Measurements from ENCODE around the gene LDLRAP1. TPM values are rescaled to one million over a fixed set of nuclear protein-coding genes. Genes with fewer than 3 reads are reported as not detected.

The LDLRAP1 gene
- total RNA-seq, 1 experiment from 2014 or later = 14.5 TPM

Other genes starting within 250 kb of the LDLRAP1 start
- 79.3 and 86.3 TPM in 2 replicates for gene TMEM50A, start 205.3 kb upstream of the LDLRAP1 start, total RNA-seq (2022)
- gene RHCE, start 122.8 kb upstream of the LDLRAP1 start, total RNA-seq (2022) = 0.30 TPM in 1 of 2 replicates, not detected in the other
- 16.8 TPM in 2 replicates for gene MACO1, start 112.7 kb upstream of the LDLRAP1 start, total RNA-seq (2022)
- gene MAN1C1, start 73.2 kb downstream of the LDLRAP1 start, total RNA-seq (2022) = 2.7 and 3.5 TPM in 2 replicates

Data from Caco-2 (cell line).